HK-2 (cell line): ENCODE data around the gene TMEM63B.

Experiments
- DNase-seq: peaks from one replicate; pipeline ENCODE4 v3.0.0-alpha.2; 2018; ENCODE audit not compliant: unreplicated experiment

Gene TMEM63B

GRCh38 chr6:44117397-44118128 is 9.8 kb upstream of the TMEM63B start:
- no peak for DNase-seq

GRCh38 chr6:44119704-44120262 is 7.6 kb upstream of the TMEM63B start:
- DNase-seq, result no peak

GRCh38 chr6:44120692-44121443 is 6.5 kb upstream of the TMEM63B start:
- no peak for DNase-seq

GRCh38 chr6:44122801-44123200 is 4.6 kb upstream of the TMEM63B start:
- DNase-seq, result no peak

- DNase-seq, result no peak
Observed at GRCh38 chr6:44123544-44123943, 3.8 kb upstream of the TMEM63B start.

GRCh38 chr6:44126320-44127149 is 819 bp upstream of the TMEM63B start:
- DNase-seq, result peak; percentile 56

GRCh38 chr6:44128020-44128917 is 915 bp downstream of the TMEM63B start:
- peak; percentile 37 for DNase-seq

GRCh38 chr6:44129841-44130322 is 2.5 kb downstream of the TMEM63B start:
- no peak for DNase-seq

- no peak for DNase-seq
Observed at GRCh38 chr6:44131892-44132291, 4.5 kb downstream of the TMEM63B start.

- no peak for DNase-seq
Observed at GRCh38 chr6:44132476-44132875, 5.1 kb downstream of the TMEM63B start.

- DNase-seq, result no peak
Observed at GRCh38 chr6:44133003-44133931, 5.9 kb downstream of the TMEM63B start.

GRCh38 chr6:44133981-44134711 is 6.8 kb downstream of the TMEM63B start:
- DNase-seq, result no peak

- no peak for DNase-seq
Observed at GRCh38 chr6:44135173-44135758, 7.9 kb downstream of the TMEM63B start.

- DNase-seq, result no peak
Observed at GRCh38 chr6:44135875-44136274, 8.5 kb downstream of the TMEM63B start.

- DNase-seq, result no peak
Observed at GRCh38 chr6:44138717-44139350, 11.5 kb downstream of the TMEM63B start.

GRCh38 chr6:44139351-44139743 is 12.0 kb downstream of the TMEM63B start:
- no peak for DNase-seq

- no peak for DNase-seq
Observed at GRCh38 chr6:44142835-44143234, 15.5 kb downstream of the TMEM63B start.

- DNase-seq, result no peak
Observed at GRCh38 chr6:44143731-44144130, 16.4 kb downstream of the TMEM63B start.
